HG02642 (cell line): ENCODE measurements around the gene SRSF8.

Experiments used
- ATAC-seq: cut with Tn5 transposase; IDR thresholded peaks from one replicate; pipeline ENCODE4 v1.9.1; 2021; ENCODE audit warnings: mild to moderate bottlenecking; ENCODE audit not compliant: unreplicated experiment, poor library complexity

SRSF8 gene

GRCh38 chr11:95067039-95067840, 521 bp downstream of the SRSF8 start:
- peak; percentile 78 for ATAC-seq

- no peak for ATAC-seq
These were observed 1.1 kb downstream of the SRSF8 start for GRCh38 chr11:95067841-95068219.

GRCh38 chr11:95068549-95068948, 1.8 kb downstream of the SRSF8 start:
- peak; percentile 62 for ATAC-seq

- ATAC-seq, result no peak
These were observed 3.8 kb downstream of the SRSF8 start for GRCh38 chr11:95070471-95070870.

GRCh38 chr11:95072948-95073347, 6.2 kb downstream of the SRSF8 start:
- ATAC-seq, result no peak

GRCh38 chr11:95074792-95075563, 8.3 kb downstream of the SRSF8 start:
- ATAC-seq, result no peak

- ATAC-seq, result peak; percentile 66
These were observed 9.7 kb downstream of the SRSF8 start for GRCh38 chr11:95076416-95076815.

GRCh38 chr11:95076981-95077380, 10.3 kb downstream of the SRSF8 start:
- no peak for ATAC-seq

GRCh38 chr11:95078526-95078925, 11.8 kb downstream of the SRSF8 start:
- ATAC-seq, result no peak

GRCh38 chr11:95081010-95081409, 14.3 kb downstream of the SRSF8 start:
- no peak for ATAC-seq

- ATAC-seq, result no peak
These were observed 14.7 kb downstream of the SRSF8 start for GRCh38 chr11:95081412-95081811.

GRCh38 chr11:95082576-95083001, 15.9 kb downstream of the SRSF8 start:
- ATAC-seq, result no peak

- ATAC-seq, result peak; percentile 40
These were observed 17.8 kb downstream of the SRSF8 start for GRCh38 chr11:95084509-95084908.

- no peak for ATAC-seq
These were observed 18.5 kb downstream of the SRSF8 start for GRCh38 chr11:95085117-95085816.

- ATAC-seq, result no peak
These were observed 19.4 kb downstream of the SRSF8 start for GRCh38 chr11:95086151-95086550.

GRCh38 chr11:95086836-95087570, 20.3 kb downstream of the SRSF8 start:
- no peak for ATAC-seq

- ATAC-seq, result peak; percentile 46
These were observed 22.4 kb downstream of the SRSF8 start for GRCh38 chr11:95088946-95089619.

- ATAC-seq, result peak; percentile 91
These were observed 23.2 kb downstream of the SRSF8 start, which contains the start of gene ENDOD1 for GRCh38 chr11:95089620-95090542. Gene ENDOD1 (plus strand): TSS chr11:95089846. CDS start chr11:95089928, 82 bp downstream.
